NB4 (cell line): ENCODE measurements around the gene GRXCR2.
A peak's percentile ranks its signal among the peaks of the same experiment; 100 is the strongest.

ENCODE experiments used
- DNase-seq: peaks from one replicate; pipeline ENCODE4 v3.0.0; 2010; ENCODE audit warnings: low read depth
- H3K4me3 ChIP-seq: one replicate; pipeline ENCODE4 v1.5.1; 2011; ENCODE audit warnings: mild to moderate bottlenecking, low read depth, low read length, moderate library complexity
- MYC ChIP-seq: IDR thresholded peaks from 2 replicates; pipeline ENCODE4 v1.6.1; 2011; ENCODE audit warnings: low read depth, low read length
- POLR2A ChIP-seq: IDR thresholded peaks from 2 replicates; pipeline ENCODE4 v1.6.1; 2011; ENCODE audit warnings: mild to moderate bottlenecking; ENCODE audit not compliant: insufficient read length; ENCODE audit errors: extremely low read depth
- TF ChIP-seq, protein P1 (sequence below): IDR thresholded peaks from 2 replicates; pipeline ENCODE4 v1.6.1; 2011; ENCODE audit warnings: low read depth, low read length
- TF ChIP-seq, protein P2 (sequence below): IDR thresholded peaks from one replicate; pipeline ENCODE4 v1.5.1; 2012; ENCODE audit warnings: low read depth, low read length

GRXCR2 gene

DNA sequence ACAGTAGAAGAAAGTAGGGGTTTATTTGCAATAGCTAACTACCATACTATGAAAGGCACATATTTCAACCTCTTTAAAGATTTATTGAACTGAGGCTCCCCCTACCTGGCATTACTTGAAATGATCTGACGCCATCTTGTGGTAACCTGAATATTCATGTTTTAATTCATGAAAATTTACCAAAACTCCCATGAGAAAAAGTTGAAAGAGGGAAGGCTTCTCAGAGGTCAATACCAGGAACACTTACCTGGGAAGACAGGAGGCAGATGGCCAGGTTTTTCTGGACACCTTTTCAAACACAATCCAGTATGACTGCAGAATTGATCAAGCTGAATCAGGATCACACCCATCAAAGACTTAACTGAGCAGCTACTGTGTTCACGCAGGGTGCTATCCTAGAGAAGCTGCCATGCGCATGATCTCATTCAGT is 47.0 kb downstream of the GRXCR2 start:
- H3K4me3 ChIP-seq = no peak overlapping the region
- DNase-seq = peak; percentile 66
- TF ChIP-seq POLR2A (no peak), MYC (no peak)
- TF ChIP-seq, protein P1, sequence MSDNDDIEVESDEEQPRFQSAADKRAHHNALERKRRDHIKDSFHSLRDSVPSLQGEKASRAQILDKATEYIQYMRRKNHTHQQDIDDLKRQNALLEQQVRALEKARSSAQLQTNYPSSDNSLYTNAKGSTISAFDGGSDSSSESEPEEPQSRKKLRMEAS = 0 out of 2 replicates have a peak, but pooled peaks have one; percentile 9
- TF ChIP-seq, protein P2, sequence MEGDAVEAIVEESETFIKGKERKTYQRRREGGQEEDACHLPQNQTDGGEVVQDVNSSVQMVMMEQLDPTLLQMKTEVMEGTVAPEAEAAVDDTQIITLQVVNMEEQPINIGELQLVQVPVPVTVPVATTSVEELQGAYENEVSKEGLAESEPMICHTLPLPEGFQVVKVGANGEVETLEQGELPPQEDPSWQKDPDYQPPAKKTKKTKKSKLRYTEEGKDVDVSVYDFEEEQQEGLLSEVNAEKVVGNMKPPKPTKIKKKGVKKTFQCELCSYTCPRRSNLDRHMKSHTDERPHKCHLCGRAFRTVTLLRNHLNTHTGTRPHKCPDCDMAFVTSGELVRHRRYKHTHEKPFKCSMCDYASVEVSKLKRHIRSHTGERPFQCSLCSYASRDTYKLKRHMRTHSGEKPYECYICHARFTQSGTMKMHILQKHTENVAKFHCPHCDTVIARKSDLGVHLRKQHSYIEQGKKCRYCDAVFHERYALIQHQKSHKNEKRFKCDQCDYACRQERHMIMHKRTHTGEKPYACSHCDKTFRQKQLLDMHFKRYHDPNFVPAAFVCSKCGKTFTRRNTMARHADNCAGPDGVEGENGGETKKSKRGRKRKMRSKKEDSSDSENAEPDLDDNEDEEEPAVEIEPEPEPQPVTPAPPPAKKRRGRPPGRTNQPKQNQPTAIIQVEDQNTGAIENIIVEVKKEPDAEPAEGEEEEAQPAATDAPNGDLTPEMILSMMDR = peak; percentile 67

DNA sequence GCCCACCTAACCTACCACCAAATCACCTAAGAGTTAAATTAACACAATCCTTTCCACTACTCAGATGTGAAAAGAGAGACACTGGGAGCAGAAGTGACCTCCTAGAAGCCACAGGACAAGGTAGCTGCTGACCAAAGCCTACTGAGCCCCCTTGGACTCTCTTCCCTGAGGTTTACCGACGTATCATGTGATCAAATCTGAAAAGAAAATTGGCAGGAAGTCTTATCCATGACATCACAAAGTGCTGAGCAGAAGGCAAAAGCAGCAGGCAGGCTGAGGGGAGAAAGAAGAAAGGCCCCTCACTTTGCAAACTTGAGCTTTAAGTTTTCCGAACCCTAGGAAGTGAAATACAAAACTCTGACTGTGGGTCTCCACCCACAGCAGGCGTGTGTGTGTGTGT is 48.8 kb downstream of the GRXCR2 start:
- TF ChIP-seq MYC (no peak), POLR2A (no peak)
- TF ChIP-seq, protein P2 = no peak
- TF ChIP-seq, protein P1 = no peak
- DNase-seq = no peak
- no peak overlapping the region for H3K4me3 ChIP-seq

DNA sequence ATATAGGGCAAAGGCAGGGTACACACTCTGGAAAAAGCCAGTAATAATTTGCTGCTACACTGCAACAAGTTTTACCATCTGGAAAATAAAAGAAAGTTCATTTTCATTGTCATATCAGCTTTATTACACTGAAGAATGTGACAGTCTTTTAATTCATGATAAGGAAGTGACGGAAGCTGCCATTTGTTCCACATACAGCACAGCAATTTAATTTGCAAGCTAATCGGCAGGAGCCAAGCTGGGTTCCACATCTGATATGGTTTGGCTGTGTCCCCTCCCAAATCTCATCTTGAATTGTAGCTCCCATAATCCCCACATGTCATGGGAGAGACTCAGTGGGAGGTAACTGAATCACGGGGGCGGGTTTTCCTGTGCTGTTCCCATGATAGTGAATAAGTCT is 54.2 kb downstream of the GRXCR2 start:
- DNase-seq = no peak
- no peak overlapping the region for H3K4me3 ChIP-seq
- TF ChIP-seq, protein P2 = no peak
- TF ChIP-seq MYC (no peak), POLR2A (no peak)
- TF ChIP-seq, protein P1 = no peak

DNA sequence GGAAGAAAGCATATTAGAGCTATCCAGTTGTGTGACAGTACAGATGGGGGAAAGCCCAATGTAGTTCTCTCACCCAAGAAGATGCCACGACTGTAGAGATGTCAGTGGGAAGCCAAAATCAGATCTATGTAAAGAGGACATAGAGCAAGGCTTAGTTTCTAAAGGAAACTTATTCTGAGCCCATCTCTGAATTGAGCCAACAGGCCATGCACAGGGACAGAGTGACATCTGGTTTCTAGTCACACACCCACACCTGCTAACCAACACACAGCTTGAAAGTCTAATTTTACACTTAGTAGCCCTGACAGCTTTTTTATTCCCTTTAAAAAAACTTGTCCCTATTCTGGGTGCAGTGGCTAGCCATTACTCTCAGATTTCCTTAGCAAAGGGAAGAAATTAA is 59.9 kb downstream of the GRXCR2 start:
- DNase-seq = no peak
- H3K4me3 ChIP-seq = no peak overlapping the region
- TF ChIP-seq POLR2A (no peak), MYC (no peak)
- TF ChIP-seq, protein P1 = no peak
- TF ChIP-seq, protein P2 = no peak

DNA sequence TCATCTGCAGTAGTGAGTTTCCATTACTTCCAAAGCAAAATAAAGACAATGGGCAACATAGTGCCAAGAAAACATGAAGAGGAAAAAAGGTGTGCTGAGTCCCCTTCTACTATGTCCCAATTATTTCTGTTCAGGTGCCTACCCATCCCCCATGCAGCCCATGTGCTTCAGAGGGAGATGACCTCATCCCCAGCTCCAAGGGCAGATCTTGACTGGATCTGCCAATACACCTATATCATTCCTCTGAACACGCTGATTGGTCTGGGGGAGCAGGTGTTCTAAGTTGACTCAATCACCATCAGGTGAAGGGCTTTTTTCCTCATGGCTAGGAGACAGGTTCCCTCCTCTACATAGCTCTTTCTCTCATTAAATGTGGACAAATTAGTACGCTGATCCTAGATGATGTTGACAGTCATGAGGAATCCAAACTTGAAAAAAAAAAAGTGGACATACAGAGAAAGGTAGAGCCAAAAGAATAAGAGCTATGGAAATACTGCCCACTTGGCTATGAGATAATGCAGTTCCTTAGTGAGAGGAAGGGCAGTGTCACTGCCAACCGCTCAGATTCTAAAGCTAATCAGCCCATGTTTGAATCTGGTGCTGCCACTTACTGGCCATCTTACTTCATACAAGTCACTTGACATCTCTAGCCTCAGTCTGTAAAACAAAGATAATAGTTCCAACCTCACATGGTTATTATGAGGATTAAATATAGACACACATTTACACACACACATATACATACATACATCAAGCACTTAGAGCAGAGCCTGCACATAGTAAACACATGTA is 60.8 kb downstream of the GRXCR2 start:
- DNase-seq = peak; percentile 45
- TF ChIP-seq, protein P2 = no peak
- no peak overlapping the region for H3K4me3 ChIP-seq
